K562 (cell line): ENCODE results near the gene HSPA4. TPM values are rescaled to one million over a fixed set of nuclear protein-coding genes. Genes with fewer than 3 reads are reported as not detected.

Experiments
- ATF3 ChIP-seq, 2 experiments: fragments of 450-650 bp in 1 of 2; sonication (generic) in 1 of 2; formaldehyde crosslinking in 1 of 2; IDR thresholded peaks in 1 of 2; conservative IDR thresholded peaks in 1 of 2; 2 replicates each; pipeline versions ENCODE4 v1.6.1 to v1.8.1; 2016 to 2023; ENCODE audit warnings: mild to moderate bottlenecking in 2 of 2, moderate library complexity in 2 of 2, inconsistent platforms in 1 of 2, missing genetic modification reagents in 1 of 2
- CBX2 ChIP-seq: fragments of 200-600 bp; sonication (generic); IDR thresholded peaks from one replicate; pipeline ENCODE4 v1.6.1; 2012; ENCODE audit warnings: mild to moderate bottlenecking, low read length, inconsistent platforms; ENCODE audit not compliant: insufficient read depth, poor library complexity, severe bottlenecking
- HMGN3 ChIP-seq: IDR thresholded peaks from 2 replicates; pipeline ENCODE4 v1.6.1; 2011; ENCODE audit warnings: borderline replicate concordance, low read depth, mild to moderate bottlenecking, mixed read lengths, low read length; ENCODE audit not compliant: insufficient read length; ENCODE audit errors: extremely low read depth
- MAFK ChIP-seq: IDR thresholded peaks from 2 replicates; pipeline ENCODE4 v1.6.1; 2011; ENCODE audit warnings: low read length, improper control_type of control experiment
- MAZ ChIP-seq, 2 experiments: fragments of 450-650 bp in 1 of 2; sonication (generic) in 1 of 2; formaldehyde crosslinking; IDR thresholded peaks in 1 of 2; conservative IDR thresholded peaks in 1 of 2; 2 replicates each; pipeline versions ENCODE4 v1.4.0 to v1.5.0; 2020; ENCODE audit warnings: mild to moderate bottlenecking in 1 of 2, missing genetic modification reagents in 1 of 2
- NR2F6 ChIP-seq: fragments of 450-650 bp; formaldehyde crosslinking; IDR thresholded peaks from 2 replicates; pipeline ENCODE4 v1.4.0; 2020; ENCODE audit warnings: mild to moderate bottlenecking
- PHB2 ChIP-seq: fragments of 450-650 bp; IDR thresholded peaks from 2 replicates; pipeline ENCODE4 v1.6.1; 2017; ENCODE audit warnings: low read depth
- PHF8 ChIP-seq: fragments of 200-600 bp; sonication (generic); IDR thresholded peaks from 2 replicates; pipeline ENCODE4 v1.6.1; 2012; ENCODE audit warnings: mixed run types, mild to moderate bottlenecking, inconsistent platforms, low read length, moderate library complexity, borderline replicate concordance
- RBM39 ChIP-seq: fragments of 200-400 bp; formaldehyde crosslinking; optimal IDR thresholded peaks from 2 replicates; pipeline ENCODE3; 2018; ENCODE audit warnings: low read depth, low read length
- SLC30A9 ChIP-seq: fragments of 250-450 bp; sonication (Bioruptor Pico); IDR thresholded peaks from 2 replicates; pipeline ENCODE4 v1.8.0; 2022; ENCODE audit warnings: mild to moderate bottlenecking, moderate library complexity
- STAT5A ChIP-seq: IDR thresholded peaks from 2 replicates; pipeline ENCODE4 v1.6.1; 2012; ENCODE audit warnings: low read length, inconsistent platforms, borderline replicate concordance
- TEAD4 ChIP-seq, 2 experiments: sonication (generic) in 1 of 2; formaldehyde crosslinking in 1 of 2; IDR thresholded peaks; 2 replicates each; pipeline versions ENCODE4 v1.6.1 to v1.8.0; 2012 to 2022; ENCODE audit warnings: borderline replicate concordance in 1 of 2, inconsistent platforms in 1 of 2, low read length in 1 of 2, mild to moderate bottlenecking in 1 of 2, missing genetic modification reagents in 1 of 2
- TSC22D4 ChIP-seq: fragments of 450-650 bp; IDR thresholded peaks from 2 replicates; pipeline ENCODE4 v1.6.1; 2016; ENCODE audit warnings: missing genetic modification characterization, missing biosample characterization, control low read depth
- U2AF1 ChIP-seq: fragments of 200-400 bp; formaldehyde crosslinking; optimal IDR thresholded peaks from 2 replicates; pipeline ENCODE3; 2017; ENCODE audit warnings: mild to moderate bottlenecking, low read depth, low read length, moderate library complexity
- ZBTB7A ChIP-seq: IDR thresholded peaks from 2 replicates; pipeline ENCODE4 v1.6.1; 2011; ENCODE audit warnings: low read depth, mild to moderate bottlenecking, low read length, moderate library complexity, borderline replicate concordance; ENCODE audit not compliant: control insufficient read depth
- ZNF324 ChIP-seq: fragments of 250-450 bp; sonication (Bioruptor Pico); IDR thresholded peaks from 2 replicates; pipeline ENCODE4 v1.4.0; 2020; ENCODE audit warnings: mild to moderate bottlenecking
- ZNF766 ChIP-seq: fragments of 200-800 bp; sonication (Bioruptor generic); conservative IDR thresholded peaks from 2 replicates; pipeline ENCODE4 v1.6.1; 2016; ENCODE audit warnings: missing genetic modification characterization, missing compliant biosample characterization
- polyA plus RNA-seq, 8 experiments: library from polyadenylated mRNA; depleted of rRNA in 4 of 8; stranded (reverse) in 5 of 8; unstranded in 3 of 8; fragments of >200 nt; fragmentation: Nextera tagmentation in 2 of 8; fragmentation: Illumina TruSeq in 1 of 8; extraction: Ambion mirVana in 2 of 8; extraction: Trizol in 1 of 8; gene quantifications; 2 replicates each; pipeline versions ENCODE4 v1.2.1 to v1.2.3, GENCODE V29; 2011 to 2014; ENCODE audit warnings: inconsistent platforms in 1 of 8, missing spikeins in 1 of 8
- total RNA-seq, 7 experiments: library from RNA; depleted of rRNA in 6 of 7; stranded (reverse); fragments of >200 nt in 6 of 7; fragmentation: Illumina TruSeq in 2 of 7; extraction: Trizol in 2 of 7; gene quantifications; 2 replicates each; pipeline versions ENCODE4 v1.2.1 to v1.2.3, GENCODE V29; 2011 to 2021; ENCODE audit warnings: low replicate concordance in 1 of 7
- TF ChIP-seq, protein P1 (sequence below): sonication (generic); formaldehyde crosslinking; IDR thresholded peaks from 2 replicates; pipeline ENCODE4 v1.8.1; 2023; ENCODE audit warnings: mild to moderate bottlenecking, missing genetic modification reagents, moderate library complexity
- TF ChIP-seq, protein P2 (sequence below), 2 experiments: fragments of 200-800 bp in 1 of 2; sonication (Bioruptor generic) in 1 of 2; sonication (generic) in 1 of 2; formaldehyde crosslinking in 1 of 2; IDR thresholded peaks in 1 of 2; conservative IDR thresholded peaks in 1 of 2; 2 replicates each; pipeline versions ENCODE4 v1.5.0 to v1.6.1; 2016 to 2020; ENCODE audit warnings: missing compliant biosample characterization in 1 of 2, missing genetic modification characterization in 1 of 2, missing genetic modification reagents in 1 of 2

Gene HSPA4
- total and polyA plus RNA-seq, 9 of the 15 experiments (the other 6 are each of a cell fraction or from before 2014, with no cell fraction given), result 90.3 to 286 (median 148) TPM

- TF ChIP-seq, protein P1, sequence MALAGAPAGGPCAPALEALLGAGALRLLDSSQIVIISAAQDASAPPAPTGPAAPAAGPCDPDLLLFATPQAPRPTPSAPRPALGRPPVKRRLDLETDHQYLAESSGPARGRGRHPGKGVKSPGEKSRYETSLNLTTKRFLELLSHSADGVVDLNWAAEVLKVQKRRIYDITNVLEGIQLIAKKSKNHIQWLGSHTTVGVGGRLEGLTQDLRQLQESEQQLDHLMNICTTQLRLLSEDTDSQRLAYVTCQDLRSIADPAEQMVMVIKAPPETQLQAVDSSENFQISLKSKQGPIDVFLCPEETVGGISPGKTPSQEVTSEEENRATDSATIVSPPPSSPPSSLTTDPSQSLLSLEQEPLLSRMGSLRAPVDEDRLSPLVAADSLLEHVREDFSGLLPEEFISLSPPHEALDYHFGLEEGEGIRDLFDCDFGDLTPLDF (CRISPR knock-in tag), result peak; percentile 76; the same call in 1 of the 2 replicates
- TF ChIP-seq SLC30A9 (CRISPR knock-in tag) (no peak), NR2F6 (no peak), ZNF766 (CRISPR knock-in tag) (peak; percentile 68; the same call in 1 of the 2 replicates), RBM39 (no peak), ZBTB7A (0 out of 2 replicates have a peak, but pooled peaks have one; percentile 55), U2AF1 (no peak), MAZ (CRISPR knock-in tag; conservative IDR thresholded peaks at IDR 0.05 in 1 of 2, IDR thresholded peaks at IDR 0.05 in 1 of 2) (peak; percentile 55 to 75; a peak in 2 of 4 replicates), TSC22D4 (no peak), ATF3 (IDR thresholded peaks at IDR 0.05) (no peak), ATF3 (CRISPR knock-in tag; conservative IDR thresholded peaks at IDR 0.05) (peak; percentile 54; the same call in 1 of the 2 replicates), HMGN3 (no peak), MAFK (no peak), CBX2 (no peak), PHF8 (peak; percentile 98), PHB2 (no peak), ZNF324 (CRISPR knock-in tag) (no peak), STAT5A (0 out of 2 replicates have a peak, but pooled peaks have one; percentile 7), TEAD4 (IDR thresholded peaks at IDR 0.05; ENCODE audit: low read length) (no peak; the same call in 1 of the 2 replicates), TEAD4 (CRISPR knock-in tag; IDR thresholded peaks at IDR 0.05; ENCODE audit: borderline replicate concordance) (no peak)
- TF ChIP-seq, protein P2, sequence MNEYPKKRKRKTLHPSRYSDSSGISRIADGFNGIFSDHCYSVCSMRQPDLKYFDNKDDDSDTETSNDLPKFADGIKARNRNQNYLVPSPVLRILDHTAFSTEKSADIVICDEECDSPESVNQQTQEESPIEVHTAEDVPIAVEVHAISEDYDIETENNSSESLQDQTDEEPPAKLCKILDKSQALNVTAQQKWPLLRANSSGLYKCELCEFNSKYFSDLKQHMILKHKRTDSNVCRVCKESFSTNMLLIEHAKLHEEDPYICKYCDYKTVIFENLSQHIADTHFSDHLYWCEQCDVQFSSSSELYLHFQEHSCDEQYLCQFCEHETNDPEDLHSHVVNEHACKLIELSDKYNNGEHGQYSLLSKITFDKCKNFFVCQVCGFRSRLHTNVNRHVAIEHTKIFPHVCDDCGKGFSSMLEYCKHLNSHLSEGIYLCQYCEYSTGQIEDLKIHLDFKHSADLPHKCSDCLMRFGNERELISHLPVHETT (CRISPR knock-in tag; conservative IDR thresholded peaks at IDR 0.05 in 1 of 2, IDR thresholded peaks at IDR 0.05 in 1 of 2), result peak in 1 of 2 experiments; percentile 90; a peak in 2 of 4 replicates
Observed at GRCh38 chr5:133025804-133026663, 25.8 kb upstream of the HSPA4 start, which contains the start of gene ZCCHC10 (continued).
